Measurements from ENCODE around the gene PSMA5.

- TF ChIP-seq CTCF (IDR thresholded peaks at IDR 0.05): no peak
- TF ChIP-seq POLR2A (IDR thresholded peaks at IDR 0.05): no peak
Observed at GRCh38 chr1:109425391-109426280, 612 bp downstream of the PSMA5 start.
